Sigmoid colon (tissue), 7 donors: ENCODE measurements around the gene OR10G3. TPM values are rescaled to one million over a fixed set of nuclear protein-coding genes. Genes with fewer than 3 reads are reported as not detected.

ENCODE experiments used
- DNase-seq: peaks from one replicate; pipeline ENCODE4 v3.0.0-alpha.2; 2019
- H3K27ac ChIP-seq, 4 donors: fragments of 200-600 bp; sonication (generic); one replicate each; pipeline ENCODE4 v1.5.1; 2016 to 2019; ENCODE audit warnings: mild to moderate bottlenecking in 1 of 4
- H3K27me3 ChIP-seq, 3 donors: fragments of 200-600 bp; sonication (generic); one replicate each; pipeline ENCODE4 v1.5.1; 2019; ENCODE audit warnings: mild to moderate bottlenecking in 1 of 3
- H3K36me3 ChIP-seq, 4 donors: fragments of 200-600 bp; sonication (generic); one replicate each; pipeline ENCODE4 v1.5.1; 2016 to 2019
- H3K4me1 ChIP-seq, 4 donors: fragments of 200-600 bp; sonication (generic); one replicate each; pipeline ENCODE4 v1.5.1; 2017 to 2019
- H3K4me3 ChIP-seq, 4 donors: fragments of 200-600 bp; sonication (generic); one replicate each; pipeline ENCODE4 v1.5.1; 2017 to 2019; ENCODE audit warnings: mild to moderate bottlenecking in 2 of 4, moderate library complexity in 1 of 4
- H3K9me3 ChIP-seq, 4 donors: fragments of 200-600 bp in 3 of 4; sonication (generic) in 3 of 4; one replicate each; pipeline versions ENCODE4 v1.5.1 to v1.6.1; 2013 to 2019
- EP300 ChIP-seq, 4 donors: sonication (generic); formaldehyde crosslinking; IDR thresholded peaks; one replicate each; pipeline ENCODE4 v1.6.1; 2017; ENCODE audit warnings: antibody characterized with exemption in 4 of 4
- POLR2A ChIP-seq, 2 donors: fragments of 450-650 bp; IDR thresholded peaks; one replicate each; pipeline ENCODE4 v1.6.1; 2016; ENCODE audit warnings: antibody characterized with exemption in 2 of 2, mild to moderate bottlenecking in 2 of 2, moderate library complexity in 2 of 2
- POLR2AphosphoS5 ChIP-seq, 4 donors: sonication (generic); formaldehyde crosslinking; IDR thresholded peaks; one replicate each; pipeline ENCODE4 v1.6.1; 2017; ENCODE audit warnings: antibody characterized with exemption in 4 of 4
- WGBS, 2 donors: extraction: QIAGEN DNeasy Blood & Tissue Kit; methylation state at CpG; one replicate each; pipeline ENCODE4 v1.1.7; 2013; 5-methylcytosine and 5-hydroxymethylcytosine counted together
- intact Hi-C: fragments of 100-400 bp; cut with DNase I; formaldehyde crosslinking; loops from one replicate; pipeline ENCODE4 v1.15.1; 2023
- polyA plus RNA-seq, 3 donors: library from polyadenylated mRNA; stranded (reverse); fragments of 200-250 nt; gene quantifications; one replicate each; pipeline ENCODE4 v1.2.3, GENCODE V29; 2013
- total RNA-seq, 4 donors: library from RNA; depleted of rRNA; stranded (reverse); fragments of >200 nt; gene quantifications; one replicate each; pipeline ENCODE4 v1.1.0, GENCODE V29; 2016
- TF ChIP-seq, protein P1 (sequence below), 4 experiments: fragments of 450-650 bp in 3 of 4; fragments of 200-600 bp in 1 of 4; IDR thresholded peaks; one replicate each; pipeline ENCODE4 v1.5.1; 2016 to 2019; ENCODE audit warnings: antibody characterized with exemption in 4 of 4, mild to moderate bottlenecking in 3 of 4, moderate library complexity in 2 of 4
- donor health status: healthy with polysubstance abuse.
- donor health status: Bipolar disorder and iron deficiency.
- donor health status: healthy.

OR10G3 gene
- total and polyA plus RNA-seq, 7 donors = not detected

DNA sequence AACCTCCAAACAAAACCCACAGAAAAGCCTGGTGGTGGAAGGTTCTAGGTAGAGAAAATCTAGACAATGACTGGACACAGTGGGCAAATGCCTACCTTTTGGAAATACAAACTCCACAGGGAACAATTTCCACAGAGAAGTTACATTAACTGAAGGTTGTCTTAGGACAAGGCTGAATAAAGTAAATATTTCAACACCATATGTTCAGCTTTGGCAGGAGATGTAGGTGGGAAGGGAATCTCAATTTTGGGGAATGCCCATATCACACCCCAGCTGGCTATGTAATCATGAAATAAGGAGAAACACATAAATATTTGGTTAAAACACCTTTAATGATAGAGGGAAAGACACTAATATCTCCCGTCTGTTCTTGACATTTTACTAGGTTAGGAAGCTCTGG lies 59.1 kb downstream of the OR10G3 start:
- H3K27me3 ChIP-seq = no peaks in the 10 kb centered on the region
- peaks cover 0 to 9% (median 0%) of the 10 kb centered on the region in 4 donors for H3K36me3 ChIP-seq
- peaks cover 0 to 10% (median 7%) of the 10 kb centered on the region in 4 donors for H3K4me1 ChIP-seq
- intact Hi-C loops = no loop called here
- TF ChIP-seq POLR2A (IDR thresholded peaks at IDR 0.05) = no peak
- TF ChIP-seq EP300 (IDR thresholded peaks at IDR 0.05) = no peak
- TF ChIP-seq, protein P1, sequence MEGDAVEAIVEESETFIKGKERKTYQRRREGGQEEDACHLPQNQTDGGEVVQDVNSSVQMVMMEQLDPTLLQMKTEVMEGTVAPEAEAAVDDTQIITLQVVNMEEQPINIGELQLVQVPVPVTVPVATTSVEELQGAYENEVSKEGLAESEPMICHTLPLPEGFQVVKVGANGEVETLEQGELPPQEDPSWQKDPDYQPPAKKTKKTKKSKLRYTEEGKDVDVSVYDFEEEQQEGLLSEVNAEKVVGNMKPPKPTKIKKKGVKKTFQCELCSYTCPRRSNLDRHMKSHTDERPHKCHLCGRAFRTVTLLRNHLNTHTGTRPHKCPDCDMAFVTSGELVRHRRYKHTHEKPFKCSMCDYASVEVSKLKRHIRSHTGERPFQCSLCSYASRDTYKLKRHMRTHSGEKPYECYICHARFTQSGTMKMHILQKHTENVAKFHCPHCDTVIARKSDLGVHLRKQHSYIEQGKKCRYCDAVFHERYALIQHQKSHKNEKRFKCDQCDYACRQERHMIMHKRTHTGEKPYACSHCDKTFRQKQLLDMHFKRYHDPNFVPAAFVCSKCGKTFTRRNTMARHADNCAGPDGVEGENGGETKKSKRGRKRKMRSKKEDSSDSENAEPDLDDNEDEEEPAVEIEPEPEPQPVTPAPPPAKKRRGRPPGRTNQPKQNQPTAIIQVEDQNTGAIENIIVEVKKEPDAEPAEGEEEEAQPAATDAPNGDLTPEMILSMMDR (IDR thresholded peaks at IDR 0.05) = no peak
- TF ChIP-seq POLR2AphosphoS5 (IDR thresholded peaks at IDR 0.05) = no peak
- no peaks in the 10 kb centered on the region for H3K9me3 ChIP-seq
- WGBS, 2 donors = 76 to 79% methylated on average over 1 of the region's 1 CpG
- H3K27ac ChIP-seq = no peak overlapping the region
- H3K4me3 ChIP-seq = no peak overlapping the region
- no peak for DNase-seq

DNA sequence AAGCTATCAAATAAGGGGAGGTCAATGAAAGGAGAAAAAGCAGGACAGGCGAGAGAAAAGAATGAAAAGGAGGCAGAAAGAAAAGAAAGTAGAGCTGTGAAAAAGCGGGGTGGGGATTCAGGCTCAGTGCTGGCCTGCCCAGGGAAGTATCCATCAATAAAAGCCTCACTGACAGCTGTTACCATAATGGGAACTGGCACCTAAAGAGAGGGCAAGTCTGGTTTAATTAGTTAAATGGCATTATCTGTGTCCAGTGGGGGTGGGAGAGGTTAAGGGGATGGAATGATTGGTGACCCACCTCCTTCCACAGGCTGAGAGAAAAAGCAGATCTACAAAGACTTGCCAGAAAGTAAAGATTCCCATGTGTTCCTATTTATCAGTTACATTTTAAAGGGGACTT lies 61.2 kb downstream of the OR10G3 start:
- H3K4me1 ChIP-seq = no peaks in the 10 kb centered on the region
- DNase-seq = no peak
- H3K4me3 ChIP-seq = no peak overlapping the region
- H3K27me3 ChIP-seq = no peaks in the 10 kb centered on the region
- H3K9me3 ChIP-seq = no peaks in the 10 kb centered on the region
- WGBS, 2 donors = 91 to 92% methylated on average over 2 of the region's 2 CpGs
- no peak for TF ChIP-seq EP300 (IDR thresholded peaks at IDR 0.05)
- TF ChIP-seq, protein P1 (IDR thresholded peaks at IDR 0.05) = no peak
- no peak for TF ChIP-seq POLR2A (IDR thresholded peaks at IDR 0.05)
- TF ChIP-seq POLR2AphosphoS5 (IDR thresholded peaks at IDR 0.05) = no peak
- no peak overlapping the region for H3K27ac ChIP-seq
- peaks cover 0 to 3% (median 0%) of the 10 kb centered on the region in 4 donors for H3K36me3 ChIP-seq
- intact Hi-C loops = no loop called here

Other genes starting within 250 kb of the OR10G3 start
- 10 to 100 TPM; 62.0 to 77.1 (median 69.1) TPM for gene SUPT16H, start 196.1 kb downstream of the OR10G3 start, total RNA-seq
- gene SUPT16H, start 196.1 kb downstream of the OR10G3 start, polyA plus RNA-seq = 10 to 100 TPM; 27.5 to 66.3 (median 30.6) TPM
- 10 to 100 TPM; 36.0 to 53.5 (median 44.8) TPM for gene CHD8, start 124.0 kb downstream of the OR10G3 start, total RNA-seq
- gene CHD8, start 124.0 kb downstream of the OR10G3 start, polyA plus RNA-seq = 10 to 100 TPM in 2 of 3 donors, 1 to 10 TPM in 1; 9.0 to 32.9 (median 10.2) TPM
- gene RAB2B, start 103.1 kb downstream of the OR10G3 start, total RNA-seq = 10 to 100 TPM; 22.7 to 28.5 (median 26.9) TPM
- 10 to 100 TPM in 1 of 3 donors, 1 to 10 TPM in 2; 6.7 to 10.8 (median 10.0) TPM for gene RAB2B, start 103.1 kb downstream of the OR10G3 start, polyA plus RNA-seq
- 10 to 100 TPM; 40.0 to 71.8 (median 48.5) TPM for gene TOX4, start 102.9 kb downstream of the OR10G3 start, total RNA-seq
- gene TOX4, start 102.9 kb downstream of the OR10G3 start, polyA plus RNA-seq = 10 to 100 TPM; 22.2 to 34.2 (median 32.2) TPM
- 10 to 100 TPM; 60.9 to 84.9 (median 75.4) TPM for gene METTL3, start 68.7 kb downstream of the OR10G3 start, total RNA-seq
- 10 to 100 TPM in 1 of 3 donors, 1 to 10 TPM in 2; 5.4 to 33.5 (median 9.0) TPM for gene METTL3, start 68.7 kb downstream of the OR10G3 start, polyA plus RNA-seq
- gene SALL2, start 53.7 kb downstream of the OR10G3 start, total RNA-seq = 10 to 100 TPM; 12.8 to 15.8 (median 14.1) TPM
- 1 to 10 TPM in 1 of 3 donors, under 1 TPM in 2; 0.46 to 2.9 (median 0.60) TPM for gene SALL2, start 53.7 kb downstream of the OR10G3 start, polyA plus RNA-seq
- not detected for gene OR10G2, start 54.9 kb upstream of the OR10G3 start, total RNA-seq
- not detected for gene OR10G2, start 54.9 kb upstream of the OR10G3 start, polyA plus RNA-seq
- not detected for gene OR4E2, start 73.8 kb upstream of the OR10G3 start, total RNA-seq
- gene OR4E2, start 73.8 kb upstream of the OR10G3 start, polyA plus RNA-seq = not detected
- gene OR4E1, start 93.7 kb upstream of the OR10G3 start, total RNA-seq = not detected
- gene OR4E1, start 93.7 kb upstream of the OR10G3 start, polyA plus RNA-seq = not detected